ENCODE measurements around the gene PTAR1. TPM values are rescaled to one million over a fixed set of nuclear protein-coding genes. Genes with fewer than 3 reads are reported as not detected.

The PTAR1 gene
- total RNA-seq, 1 experiment from 2014 or later = 32.2 TPM

DNA sequence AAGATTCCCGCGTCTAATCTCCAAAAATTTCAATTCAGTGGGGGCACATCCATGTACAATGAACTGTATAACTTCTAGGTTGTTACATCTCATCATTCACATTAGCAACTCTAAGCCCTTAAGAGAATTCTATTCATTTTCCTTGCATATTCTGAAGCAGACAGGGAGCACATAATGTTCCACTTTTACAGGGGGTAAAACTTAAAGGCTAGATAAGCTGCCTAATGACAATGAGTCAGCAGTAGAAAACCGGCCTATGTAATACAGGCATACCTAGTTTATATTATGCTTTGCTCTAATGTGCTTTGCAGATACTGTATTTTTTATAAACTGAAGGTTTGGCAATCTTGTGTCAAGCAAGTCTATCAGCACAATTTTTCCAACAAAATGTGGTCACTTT, 40.4 kb downstream of the PTAR1 start:
- no peaks in the 10 kb centered on the region for H3K79me2 ChIP-seq (ENCODE audit: insufficient read depth, low read length)
- ChIA-PET POLR2A (no interaction called here), CTCF (no interaction called here), RAD21 (ENCODE audit: low non-redundant PET in 1 of 2, low total read pairs in 2 of 2, uncharacterized antibody in 2 of 2, unreplicated experiment in 2 of 2) (no interaction called here)
- H3K27me3 ChIP-seq (ENCODE audit: insufficient read depth, low read length) = no peaks in the 10 kb centered on the region
- TF ChIP-seq REST (IDR thresholded peaks at IDR 0.05; ENCODE audit: low read depth) = no peak
- TF ChIP-seq, protein P1, sequence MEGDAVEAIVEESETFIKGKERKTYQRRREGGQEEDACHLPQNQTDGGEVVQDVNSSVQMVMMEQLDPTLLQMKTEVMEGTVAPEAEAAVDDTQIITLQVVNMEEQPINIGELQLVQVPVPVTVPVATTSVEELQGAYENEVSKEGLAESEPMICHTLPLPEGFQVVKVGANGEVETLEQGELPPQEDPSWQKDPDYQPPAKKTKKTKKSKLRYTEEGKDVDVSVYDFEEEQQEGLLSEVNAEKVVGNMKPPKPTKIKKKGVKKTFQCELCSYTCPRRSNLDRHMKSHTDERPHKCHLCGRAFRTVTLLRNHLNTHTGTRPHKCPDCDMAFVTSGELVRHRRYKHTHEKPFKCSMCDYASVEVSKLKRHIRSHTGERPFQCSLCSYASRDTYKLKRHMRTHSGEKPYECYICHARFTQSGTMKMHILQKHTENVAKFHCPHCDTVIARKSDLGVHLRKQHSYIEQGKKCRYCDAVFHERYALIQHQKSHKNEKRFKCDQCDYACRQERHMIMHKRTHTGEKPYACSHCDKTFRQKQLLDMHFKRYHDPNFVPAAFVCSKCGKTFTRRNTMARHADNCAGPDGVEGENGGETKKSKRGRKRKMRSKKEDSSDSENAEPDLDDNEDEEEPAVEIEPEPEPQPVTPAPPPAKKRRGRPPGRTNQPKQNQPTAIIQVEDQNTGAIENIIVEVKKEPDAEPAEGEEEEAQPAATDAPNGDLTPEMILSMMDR (IDR thresholded peaks at IDR 0.05 in 2 of 3, conservative IDR thresholded peaks at IDR 0.05 in 1 of 3; ENCODE audit: borderline replicate concordance in 1 of 3, insufficient read depth in 1 of 3, low read depth in 2 of 3, low read length in 2 of 3) = no peak
- TF ChIP-seq YY1 (IDR thresholded peaks at IDR 0.05; ENCODE audit: extremely low read depth, insufficient replicate concordance, low read depth, low read length) = no peak
- TF ChIP-seq SIN3A (IDR thresholded peaks at IDR 0.05; ENCODE audit: low read depth) = no peak
- no peak for TF ChIP-seq ZNF274 (IDR thresholded peaks at IDR 0.05; ENCODE audit: low read depth, low read length)
- no peak for TF ChIP-seq POLR2A (IDR thresholded peaks at IDR 0.05; ENCODE audit: borderline replicate concordance, extremely low read depth, insufficient read depth, insufficient read length)
- no peak for TF ChIP-seq SP1 (IDR thresholded peaks at IDR 0.05; ENCODE audit: low read depth)
- TF ChIP-seq ELF1 (IDR thresholded peaks at IDR 0.05; ENCODE audit: borderline replicate concordance, low read depth) = no peak
- BruUV-seq (replicated peaks) = no TSS peak
- ATAC-seq (no peak), DNase-seq (ENCODE audit: low read depth, low spot score) (no peak)
- H3K36me3 ChIP-seq (ENCODE audit: control insufficient read depth in 1 of 2, insufficient read depth in 2 of 2, low read length in 2 of 2) = peaks cover 3 to 11% of the 10 kb centered on the region in 2 experiments; a peak in 2 of 4 replicates
- intact Hi-C loops (cut with micrococcal nuclease) = no loop called here
- no peak overlapping the region for H3K27ac ChIP-seq (ENCODE audit: low read depth, low read length)
- H3K4me2 ChIP-seq (ENCODE audit: low read length) = no peak overlapping the region
- H3K9me2 ChIP-seq (ENCODE audit: insufficient read depth) = no peaks in the 10 kb centered on the region
- no peaks in the 10 kb centered on the region for H3K4me1 ChIP-seq (ENCODE audit: control insufficient read depth in 1 of 2, insufficient read depth in 2 of 2, low read length in 2 of 2)
- H2AFZ ChIP-seq (ENCODE audit: low read depth, low read length, poor library complexity, severe bottlenecking) = no peak overlapping the region
- no peak overlapping the region for H3K4me3 ChIP-seq (replicated peaks in 1 of 2; ENCODE audit: low read depth in 1 of 2, low read length in 2 of 2)
- no peaks in the 10 kb centered on the region for H3K9me3 ChIP-seq (ENCODE audit: control insufficient read depth in 1 of 2, insufficient read depth in 1 of 2, low read depth in 1 of 2, low read length in 2 of 2)
- no peaks in the 10 kb centered on the region for H4K20me1 ChIP-seq (ENCODE audit: insufficient read depth)
- no peak overlapping the region for H3K9ac ChIP-seq (ENCODE audit: low read length)
